ENCODE measurements around the gene TMEM156. TPM values are rescaled to one million over a fixed set of nuclear protein-coding genes. Genes with fewer than 3 reads are reported as not detected.

TMEM156 gene
- total and polyA plus RNA-seq, 2 donors (not counting 1 experiment from before 2014, with no cell fraction given): 0.06 to 0.17 TPM

DNA sequence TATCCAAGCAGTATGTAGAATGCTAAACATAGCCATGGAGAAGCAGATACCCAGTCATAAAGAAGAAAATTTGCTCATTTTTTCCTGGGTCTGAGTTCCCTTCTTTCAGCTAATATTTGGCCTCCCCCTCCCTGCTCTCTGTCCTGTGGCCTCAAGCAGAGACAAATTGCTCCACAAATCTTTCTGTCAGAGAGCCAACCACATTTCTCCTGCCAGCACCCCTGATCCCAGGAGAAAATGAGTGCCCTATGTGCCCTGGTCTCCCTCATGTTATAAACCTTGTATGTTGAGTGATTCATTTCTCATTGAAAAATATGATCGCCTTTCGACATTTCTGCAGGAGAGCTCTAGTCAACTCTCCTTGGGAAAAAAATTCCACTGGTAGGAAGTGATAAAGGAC lies 82.0 kb downstream of the TMEM156 start:
- no peak overlapping the region for H3K4me2 ChIP-seq (ENCODE audit: extremely low read depth, insufficient read depth, low read length)
- no peak overlapping the region for H2AFZ ChIP-seq (ENCODE audit: low read length)
- H3K36me3 ChIP-seq (ENCODE audit: control insufficient read depth, insufficient read depth, low read length): peaks cover 2% of the 10 kb centered on the region
- no peaks in the 10 kb centered on the region for H3K27me3 ChIP-seq (ENCODE audit: control insufficient read depth, insufficient read depth, low read length)
- peak in 1 of 2 donors; percentile 44 for DNase-seq (ENCODE audit: low read depth in 2 of 2)
- no peaks in the 10 kb centered on the region for H3K79me2 ChIP-seq (ENCODE audit: control insufficient read depth, insufficient read depth, low read length)
- H3K9ac ChIP-seq (ENCODE audit: insufficient read depth, low read length): no peak overlapping the region
- peaks cover 19% of the 10 kb centered on the region for H3K4me1 ChIP-seq (ENCODE audit: control insufficient read depth, extremely low read depth, insufficient read depth, low read length)
- no peaks in the 10 kb centered on the region for H4K20me1 ChIP-seq (ENCODE audit: control insufficient read depth, extremely low read depth, insufficient read depth, low read length)
- no peak overlapping the region for H3K4me3 ChIP-seq (replicated peaks in 1 of 4; ENCODE audit: control extremely low read depth in 1 of 4, insufficient read depth in 1 of 4, low read depth in 3 of 4, low read length in 4 of 4)
- H3K27ac ChIP-seq (ENCODE audit: insufficient read depth, low read length): no peak overlapping the region
- no peak for TF ChIP-seq EZH2 (IDR thresholded peaks at IDR 0.05; ENCODE audit: low read length, missing control alignments)
- no peak for TF ChIP-seq CTCF (conservative IDR thresholded peaks at IDR 0.05 in 1 of 2, IDR thresholded peaks at IDR 0.05 in 1 of 2; ENCODE audit: low read depth in 1 of 2, low read length in 2 of 2)
- H3K9me3 ChIP-seq (ENCODE audit: control insufficient read depth, insufficient read depth, low read depth, low read length): no peaks in the 10 kb centered on the region

- DNase-seq (ENCODE audit: low read depth in 2 of 2): peak; percentile 32 to 64
- peaks cover 3% of the 10 kb centered on the region for H3K36me3 ChIP-seq (ENCODE audit: control insufficient read depth, insufficient read depth, low read length)
- peaks cover 19% of the 10 kb centered on the region for H3K4me1 ChIP-seq (ENCODE audit: control insufficient read depth, extremely low read depth, insufficient read depth, low read length)
- TF ChIP-seq EZH2 (IDR thresholded peaks at IDR 0.05; ENCODE audit: low read length, missing control alignments) (no peak), CTCF (conservative IDR thresholded peaks at IDR 0.05 in 1 of 2, IDR thresholded peaks at IDR 0.05 in 1 of 2; ENCODE audit: low read depth in 1 of 2, low read length in 2 of 2) (no peak)
- H3K9ac ChIP-seq (ENCODE audit: insufficient read depth, low read length): no peak overlapping the region
- no peaks in the 10 kb centered on the region for H4K20me1 ChIP-seq (ENCODE audit: control insufficient read depth, extremely low read depth, insufficient read depth, low read length)
- H3K27ac ChIP-seq (ENCODE audit: insufficient read depth, low read length): no peak overlapping the region
- H2AFZ ChIP-seq (ENCODE audit: low read length): no peak overlapping the region
- H3K27me3 ChIP-seq (ENCODE audit: control insufficient read depth, insufficient read depth, low read length): no peaks in the 10 kb centered on the region
- no peak overlapping the region for H3K4me2 ChIP-seq (ENCODE audit: extremely low read depth, insufficient read depth, low read length)
- no peaks in the 10 kb centered on the region for H3K79me2 ChIP-seq (ENCODE audit: control insufficient read depth, insufficient read depth, low read length)
- H3K4me3 ChIP-seq (replicated peaks in 1 of 4; ENCODE audit: control extremely low read depth in 1 of 4, insufficient read depth in 1 of 4, low read depth in 3 of 4, low read length in 4 of 4): no peak overlapping the region
- no peaks in the 10 kb centered on the region for H3K9me3 ChIP-seq (ENCODE audit: control insufficient read depth, insufficient read depth, low read depth, low read length)
Observed at GRCh38 chr4:38949411-38950051, 82.7 kb downstream of the TMEM156 start.

- Histone ChIP-seq H3K36me3 (ENCODE audit: control insufficient read depth, insufficient read depth, low read length) (peaks cover 5% of the 10 kb centered on the region), H3K4me3 (replicated peaks in 1 of 4; ENCODE audit: control extremely low read depth in 1 of 4, insufficient read depth in 1 of 4, low read depth in 3 of 4, low read length in 4 of 4) (no peak overlapping the region), H4K20me1 (ENCODE audit: control insufficient read depth, extremely low read depth, insufficient read depth, low read length) (no peaks in the 10 kb centered on the region), H3K9me3 (ENCODE audit: control insufficient read depth, insufficient read depth, low read depth, low read length) (no peaks in the 10 kb centered on the region), H3K4me1 (ENCODE audit: control insufficient read depth, extremely low read depth, insufficient read depth, low read length) (peaks cover 19% of the 10 kb centered on the region), H3K9ac (ENCODE audit: insufficient read depth, low read length) (no peak overlapping the region), H3K27ac (ENCODE audit: insufficient read depth, low read length) (peak overlapping the region; percentile 40), H3K4me2 (ENCODE audit: extremely low read depth, insufficient read depth, low read length) (no peak overlapping the region), H2AFZ (ENCODE audit: low read length) (no peak overlapping the region), H3K79me2 (ENCODE audit: control insufficient read depth, insufficient read depth, low read length) (no peaks in the 10 kb centered on the region), H3K27me3 (ENCODE audit: control insufficient read depth, insufficient read depth, low read length) (no peaks in the 10 kb centered on the region)
- peak; percentile 92 to 97 for DNase-seq (ENCODE audit: low read depth in 2 of 2)
- no peak for TF ChIP-seq EZH2 (IDR thresholded peaks at IDR 0.05; ENCODE audit: low read length, missing control alignments)
Observed at GRCh38 chr4:38948551-38948950, 83.7 kb downstream of the TMEM156 start.

Data from fibroblast of lung (primary cell).